ENCODE measurements around the gene ICA1. TPM values are rescaled to one million over a fixed set of nuclear protein-coding genes. Genes with fewer than 3 reads are reported as not detected.

The ICA1 gene
- total RNA-seq, 1 experiment from 2014 or later = 31.5 TPM

DNA sequence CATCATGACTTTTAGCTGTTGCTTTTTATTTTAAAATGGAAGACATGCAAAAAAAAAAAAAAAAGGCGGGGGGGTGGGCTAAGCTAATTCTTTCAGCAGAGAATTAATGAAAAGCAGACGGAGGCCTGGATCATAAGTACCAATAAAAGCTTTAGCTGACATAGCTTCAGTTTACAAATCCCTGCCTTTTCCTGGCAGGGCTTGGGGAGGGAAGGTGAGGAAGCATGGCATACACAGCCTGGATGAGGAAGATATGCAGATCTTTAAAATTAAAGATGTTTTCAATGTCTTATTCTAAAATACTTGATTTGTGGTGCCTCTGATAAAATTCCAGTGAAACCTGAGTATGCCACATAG, 57.0 kb downstream of the ICA1 start:
- ChIA-PET POLR2A (interaction anchor here (0.6 kb wide), 1 partner anchor 361 kb away, joined by 3 read pairs; no protein-coding TSS in a partner anchor), CTCF (interaction anchor here (0.6 to 1.9 kb wide), 4 partner anchors 9 to 199 kb away, joined by 3 to 7 read pairs (median 3); no protein-coding TSS in a partner anchor)
- Mint-ChIP-seq H3K36me3 (ENCODE audit: insufficient read depth, unreplicated experiment) (no peaks in the 10 kb centered on the region), H3K27me3 (ENCODE audit: insufficient read depth, unreplicated experiment) (no peaks in the 10 kb centered on the region), H3K9me3 (ENCODE audit: unreplicated experiment) (no peaks in the 10 kb centered on the region), H3K4me3 (ENCODE audit: unreplicated experiment) (no peak overlapping the region), H3K4me1 (ENCODE audit: insufficient read depth, unreplicated experiment) (peaks cover 15% of the 10 kb centered on the region), H3K27ac (ENCODE audit: low read depth, unreplicated experiment) (no peak overlapping the region)
- intact Hi-C loops (cut with micrococcal nuclease) = no loop called here
- DNase-seq (ENCODE audit: unreplicated experiment) = no peak
- TF ChIP-seq, protein P1, sequence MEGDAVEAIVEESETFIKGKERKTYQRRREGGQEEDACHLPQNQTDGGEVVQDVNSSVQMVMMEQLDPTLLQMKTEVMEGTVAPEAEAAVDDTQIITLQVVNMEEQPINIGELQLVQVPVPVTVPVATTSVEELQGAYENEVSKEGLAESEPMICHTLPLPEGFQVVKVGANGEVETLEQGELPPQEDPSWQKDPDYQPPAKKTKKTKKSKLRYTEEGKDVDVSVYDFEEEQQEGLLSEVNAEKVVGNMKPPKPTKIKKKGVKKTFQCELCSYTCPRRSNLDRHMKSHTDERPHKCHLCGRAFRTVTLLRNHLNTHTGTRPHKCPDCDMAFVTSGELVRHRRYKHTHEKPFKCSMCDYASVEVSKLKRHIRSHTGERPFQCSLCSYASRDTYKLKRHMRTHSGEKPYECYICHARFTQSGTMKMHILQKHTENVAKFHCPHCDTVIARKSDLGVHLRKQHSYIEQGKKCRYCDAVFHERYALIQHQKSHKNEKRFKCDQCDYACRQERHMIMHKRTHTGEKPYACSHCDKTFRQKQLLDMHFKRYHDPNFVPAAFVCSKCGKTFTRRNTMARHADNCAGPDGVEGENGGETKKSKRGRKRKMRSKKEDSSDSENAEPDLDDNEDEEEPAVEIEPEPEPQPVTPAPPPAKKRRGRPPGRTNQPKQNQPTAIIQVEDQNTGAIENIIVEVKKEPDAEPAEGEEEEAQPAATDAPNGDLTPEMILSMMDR (IDR thresholded peaks at IDR 0.05; ENCODE audit: unreplicated experiment) = no peak
- BruUV-seq (replicated peaks) = no TSS peak

GRCh38 chr7:8204339-8205030, 57.5 kb downstream of the ICA1 start:
- H3K27ac Mint-ChIP-seq (ENCODE audit: low read depth, unreplicated experiment) = no peak overlapping the region
- CTCF ChIA-PET = interaction anchor here (0.6 to 1.9 kb wide), 3 partner anchors 10 to 199 kb away, joined by 3 to 7 read pairs (median 3); no protein-coding TSS in a partner anchor

GRCh38 chr7:8201846-8202441, 60.0 kb downstream of the ICA1 start:
- Mint-ChIP-seq H3K9me3 (ENCODE audit: unreplicated experiment) (no peaks in the 10 kb centered on the region), H3K27me3 (ENCODE audit: insufficient read depth, unreplicated experiment) (no peaks in the 10 kb centered on the region), H3K4me1 (ENCODE audit: insufficient read depth, unreplicated experiment) (peaks cover 15% of the 10 kb centered on the region), H3K27ac (ENCODE audit: low read depth, unreplicated experiment) (peak overlapping the region; percentile 51), H3K4me3 (ENCODE audit: unreplicated experiment) (no peak overlapping the region), H3K36me3 (ENCODE audit: insufficient read depth, unreplicated experiment) (no peaks in the 10 kb centered on the region)
- ChIA-PET CTCF (interaction anchor here (0.8 to 2.3 kb wide), 3 partner anchors 11 to 533 kb away, joined by 5 to 7 read pairs (median 5); no protein-coding TSS in a partner anchor), POLR2A (interaction anchor here (0.5 to 1.9 kb wide), 4 partner anchors 13 to 750 kb away, joined by 3 to 11 read pairs (median 3); no protein-coding TSS in a partner anchor)
- intact Hi-C loops (cut with micrococcal nuclease) = no loop called here
- peak; percentile 27 for DNase-seq (ENCODE audit: unreplicated experiment)
- TF ChIP-seq, protein P1 (IDR thresholded peaks at IDR 0.05; ENCODE audit: unreplicated experiment) = no peak
- no TSS peak for BruUV-seq (replicated peaks)

More at GRCh38 chr7:8204339-8205030, 57.5 kb downstream of the ICA1 start:
- no peaks in the 10 kb centered on the region for H3K9me3 Mint-ChIP-seq (ENCODE audit: unreplicated experiment)
- no peak overlapping the region for H3K4me3 Mint-ChIP-seq (ENCODE audit: unreplicated experiment)
- H3K27me3 Mint-ChIP-seq (ENCODE audit: insufficient read depth, unreplicated experiment) = no peaks in the 10 kb centered on the region
- POLR2A ChIA-PET = no interaction called here
- intact Hi-C loops (cut with micrococcal nuclease) = no loop called here
- peaks cover 15% of the 10 kb centered on the region for H3K4me1 Mint-ChIP-seq (ENCODE audit: insufficient read depth, unreplicated experiment)
- no peak for DNase-seq (ENCODE audit: unreplicated experiment)
- TF ChIP-seq, protein P1 (IDR thresholded peaks at IDR 0.05; ENCODE audit: unreplicated experiment) = no peak
- no TSS peak for BruUV-seq (replicated peaks)
- no peaks in the 10 kb centered on the region for H3K36me3 Mint-ChIP-seq (ENCODE audit: insufficient read depth, unreplicated experiment)

GRCh38 chr7:8200717-8201116, 61.2 kb downstream of the ICA1 start:
- TF ChIP-seq, protein P1 (IDR thresholded peaks at IDR 0.05; ENCODE audit: unreplicated experiment) = no peak
- Mint-ChIP-seq H3K27me3 (ENCODE audit: insufficient read depth, unreplicated experiment) (no peaks in the 10 kb centered on the region), H3K27ac (ENCODE audit: low read depth, unreplicated experiment) (peak overlapping the region; percentile 51), H3K9me3 (ENCODE audit: unreplicated experiment) (no peaks in the 10 kb centered on the region), H3K4me3 (ENCODE audit: unreplicated experiment) (no peak overlapping the region), H3K36me3 (ENCODE audit: insufficient read depth, unreplicated experiment) (no peaks in the 10 kb centered on the region), H3K4me1 (ENCODE audit: insufficient read depth, unreplicated experiment) (peaks cover 15% of the 10 kb centered on the region)
- no TSS peak for BruUV-seq (replicated peaks)
- ChIA-PET CTCF (interaction anchor here (0.7 to 0.8 kb wide), 2 partner anchors 25 to 532 kb away, joined by 3 to 5 read pairs; no protein-coding TSS in a partner anchor), POLR2A (no interaction called here)
- DNase-seq (ENCODE audit: unreplicated experiment) = no peak
- intact Hi-C loops (cut with micrococcal nuclease) = no loop called here

Measured in MCF 10A (cell line).